RCC 7860 (cell line): ENCODE data around the gene ARHGAP6.
A peak's percentile ranks its signal among the peaks of the same experiment; 100 is the strongest.
"Not testable (repeated sequence)": the region's sequence is repeated elsewhere in the genome, so short reads cannot be mapped to it uniquely, and the experiment has no call there.

ENCODE experiments used
- DNase-seq: peaks from one replicate; pipeline ENCODE4 v3.0.0-alpha.2; 2015; ENCODE audit warnings: low spot score
- FAIRE-seq: peaks from 2 replicates; lab custom pipeline; 2012; peaks lifted over from hg19 to GRCh38; lab: Jason Lieb, UNC

ARHGAP6 gene

GRCh38 chrX:11129534-11130105, 536.1 kb downstream of the ARHGAP6 start:
- FAIRE-seq (no peak), DNase-seq (no peak)

GRCh38 chrX:11125060-11125459, 540.7 kb downstream of the ARHGAP6 start:
- FAIRE-seq = no peak
- no peak for DNase-seq

GRCh38 chrX:11124112-11124511, 541.6 kb downstream of the ARHGAP6 start:
- FAIRE-seq (no peak), DNase-seq (no peak)

GRCh38 chrX:11123087-11123486, 542.6 kb downstream of the ARHGAP6 start:
- FAIRE-seq, DNase-seq: not testable (repeated sequence)

GRCh38 chrX:11119313-11119943, 546.3 kb downstream of the ARHGAP6 start:
- DNase-seq = no peak
- FAIRE-seq = no peak

- FAIRE-seq = no peak
Observed at GRCh38 chrX:11117745-11118144, 548.0 kb downstream of the ARHGAP6 start.

GRCh38 chrX:11113731-11114130, 552.0 kb downstream of the ARHGAP6 start:
- FAIRE-seq (no peak), DNase-seq (no peak)

More at GRCh38 chrX:11117745-11118144, 548.0 kb downstream of the ARHGAP6 start:
- no peak for DNase-seq

- FAIRE-seq (no peak), DNase-seq (no peak)
Observed at GRCh38 chrX:11111947-11112346, 553.8 kb downstream of the ARHGAP6 start.

- DNase-seq (peak; percentile 75), FAIRE-seq (peak; percentile 90)
Observed at GRCh38 chrX:11111037-11111851, 554.5 kb downstream of the ARHGAP6 start, which contains the start of gene HCCS. TSS of gene HCCS (plus strand) at chrX:11111332. CDS start at chrX:11112061, 729 bp downstream.

- DNase-seq = no peak
- no peak for FAIRE-seq
Observed at GRCh38 chrX:11109968-11110367, 555.8 kb downstream of the ARHGAP6 start.

- no peak for FAIRE-seq
- no peak for DNase-seq
Observed at GRCh38 chrX:11108253-11108941, 557.3 kb downstream of the ARHGAP6 start.

GRCh38 chrX:11105080-11105479, 560.6 kb downstream of the ARHGAP6 start:
- no peak for DNase-seq
- no peak for FAIRE-seq

- FAIRE-seq (no peak), DNase-seq (no peak)
Observed at GRCh38 chrX:11103751-11104150, 562.0 kb downstream of the ARHGAP6 start.

- DNase-seq = no peak
- FAIRE-seq = no peak
Observed at GRCh38 chrX:11103006-11103405, 562.7 kb downstream of the ARHGAP6 start.

- FAIRE-seq = peak; percentile 74
- peak; percentile 51 for DNase-seq
Observed at GRCh38 chrX:11100281-11101035, 565.3 kb downstream of the ARHGAP6 start.

- DNase-seq (no peak), FAIRE-seq (no peak)
Observed at GRCh38 chrX:11099465-11099864, 566.3 kb downstream of the ARHGAP6 start.

GRCh38 chrX:11097933-11098332, 567.8 kb downstream of the ARHGAP6 start:
- DNase-seq (no peak), FAIRE-seq (no peak)

GRCh38 chrX:11089802-11090201, 575.9 kb downstream of the ARHGAP6 start:
- FAIRE-seq (no peak), DNase-seq (no peak)
